HCT116 (cell line): Measurements from ENCODE around the gene DLD. TPM values are rescaled to one million over a fixed set of nuclear protein-coding genes. Genes with fewer than 3 reads are reported as not detected.
"Not testable (repeated sequence)": the region's sequence is repeated elsewhere in the genome, so short reads cannot be mapped to it uniquely, and the experiment has no call there.

Experiments
- ATAC-seq: fragments of 200-7000 bp; cut with Tn5 transposase; 2 replicates; pipeline ENCODE4 v1.9.1; 2020; ENCODE audit warnings: mild to moderate bottlenecking, moderate library complexity
- BruUV-seq: library from RNA; stranded (reverse); fragments of 400-500 nt; replicated peaks from 2 replicates; lab custom pipeline; 2021; lab: Mats Ljungman, UMichigan
- CTCF ChIA-PET: fragments of 300-600 bp; sonication (Branson Sonifier 250); formaldehyde crosslinking; loops from one replicate; lab custom pipeline; 2021; ENCODE audit warnings: antibody characterized with exemption; lab: Charles Lee
- POLR2A ChIA-PET: fragments of 300-600, 350-600 bp; sonication (Branson Sonifier 250); formaldehyde crosslinking; loops from one replicate; lab custom pipeline; 2021; ENCODE audit warnings: antibody characterized with exemption; lab: Charles Lee
- RAD21 ChIA-PET, 2 experiments: fragments of 300-600 bp; sonication (Branson Sonifier 250); formaldehyde crosslinking; loops; one replicate each; lab custom pipeline; 2023; ENCODE audit warnings: low total read pairs in 2 of 2; ENCODE audit not compliant: uncharacterized antibody in 2 of 2, unreplicated experiment in 2 of 2, low non-redundant PET in 1 of 2; lab: Charles Lee
- DNase-seq: peaks from one replicate; pipeline ENCODE4 v3.0.0-alpha.2; 2010; ENCODE audit warnings: low read depth, low spot score
- H2AFZ ChIP-seq: fragments of 200-600 bp; shearing (Covaris generic), sonication (generic); 2 replicates; pipeline ENCODE4 v1.6.1; 2017; ENCODE audit warnings: low read depth, mixed run types, mixed read lengths, antibody characterized with exemption, low read length; ENCODE audit not compliant: poor library complexity, severe bottlenecking
- H3K27ac ChIP-seq: 2 replicates; pipeline ENCODE4 v1.5.1; 2012; ENCODE audit warnings: low read depth, low read length
- H3K27me3 ChIP-seq: fragments of 200-600 bp; sonication (generic); 2 replicates; pipeline ENCODE4 v1.6.1; 2016; ENCODE audit warnings: mixed run types, low read length, mixed read lengths; ENCODE audit not compliant: insufficient read depth
- H3K36me3 ChIP-seq, 2 experiments: fragments of 200-500 bp in 1 of 2; fragments of 200-600 bp in 1 of 2; sonication (Bioruptor generic) in 1 of 2; sonication (generic) in 1 of 2; 2 replicates each; pipeline versions ENCODE4 v1.5.1 to v1.6.1; 2014 to 2016; ENCODE audit warnings: low read length in 2 of 2, inconsistent platforms in 1 of 2, mixed read lengths in 1 of 2, mixed run types in 1 of 2; ENCODE audit not compliant: insufficient read depth in 2 of 2, control insufficient read depth in 1 of 2
- H3K4me1 ChIP-seq, 2 experiments: fragments of 200-600 bp in 1 of 2; sonication (generic) in 1 of 2; 2 replicates each; pipeline versions ENCODE4 v1.5.1 to v1.6.1; 2012 to 2017; ENCODE audit warnings: low read length in 2 of 2, inconsistent platforms in 1 of 2, mild to moderate bottlenecking in 1 of 2, mixed read lengths in 1 of 2, mixed run types in 1 of 2, moderate library complexity in 1 of 2; ENCODE audit not compliant: insufficient read depth in 2 of 2, control insufficient read depth in 1 of 2
- H3K4me2 ChIP-seq: fragments of 200-600 bp; sonication (generic); 2 replicates; pipeline ENCODE4 v1.6.1; 2017; ENCODE audit warnings: mixed run types, low read length, mixed read lengths
- H3K4me3 ChIP-seq, 2 experiments: fragments of 200-600 bp in 1 of 2; sonication (generic) in 1 of 2; replicated peaks in 1 of 2; 2 replicates each; pipeline ENCODE4 v1.5.1; 2011 to 2016; ENCODE audit warnings: low read length in 2 of 2, control low read depth in 1 of 2, low read depth in 1 of 2, mild to moderate bottlenecking in 1 of 2, mixed read lengths in 1 of 2, mixed run types in 1 of 2
- H3K79me2 ChIP-seq: fragments of 200-600 bp; sonication (generic); 2 replicates; pipeline ENCODE4 v1.6.1; 2017; ENCODE audit warnings: mild to moderate bottlenecking, mixed run types, low read length, moderate library complexity, mixed read lengths; ENCODE audit not compliant: insufficient read depth
- H3K9ac ChIP-seq: fragments of 200-600 bp; sonication (generic); 2 replicates; pipeline ENCODE4 v1.6.1; 2016; ENCODE audit warnings: low read length, mixed read lengths
- H3K9me2 ChIP-seq: fragments of 200-600 bp; sonication (generic), shearing (Covaris generic); 2 replicates; pipeline ENCODE4 v1.6.1; 2017; ENCODE audit warnings: mixed run types, mild to moderate bottlenecking, moderate library complexity; ENCODE audit not compliant: insufficient read depth
- H3K9me3 ChIP-seq, 2 experiments: fragments of 200-500 bp in 1 of 2; fragments of 200-600 bp in 1 of 2; sonication (Bioruptor generic) in 1 of 2; sonication (generic) in 1 of 2; 2 replicates each; pipeline ENCODE4 v1.6.1; 2014 to 2017; ENCODE audit warnings: low read length in 2 of 2, mixed read lengths in 2 of 2, inconsistent platforms in 1 of 2, low read depth in 1 of 2, mild to moderate bottlenecking in 1 of 2, mixed run types in 1 of 2, moderate library complexity in 1 of 2; ENCODE audit not compliant: control insufficient read depth in 1 of 2, insufficient read depth in 1 of 2
- H4K20me1 ChIP-seq: fragments of 200-600 bp; sonication (generic), shearing (Covaris generic); 2 replicates; pipeline ENCODE4 v1.6.1; 2017; ENCODE audit warnings: mixed run types, mild to moderate bottlenecking, moderate library complexity; ENCODE audit not compliant: insufficient read depth
- ATF3 ChIP-seq: IDR thresholded peaks from 2 replicates; pipeline ENCODE4 v1.6.1; 2012
- CBX3 ChIP-seq: IDR thresholded peaks from 2 replicates; pipeline ENCODE4 v1.6.1; 2012; ENCODE audit warnings: low read depth
- CEBPB ChIP-seq: IDR thresholded peaks from 2 replicates; pipeline ENCODE4 v1.6.1; 2012; ENCODE audit warnings: low read depth
- EGR1 ChIP-seq: IDR thresholded peaks from 2 replicates; pipeline ENCODE4 v1.6.1; 2012; ENCODE audit warnings: low read depth
- ELF1 ChIP-seq: IDR thresholded peaks from 2 replicates; pipeline ENCODE4 v1.6.1; 2012; ENCODE audit warnings: low read depth, borderline replicate concordance
- EZH2 ChIP-seq: fragments of 200-600 bp; sonication (generic); IDR thresholded peaks from 2 replicates; pipeline ENCODE4 v1.6.1; 2017; ENCODE audit warnings: antibody characterized with exemption, mixed run types
- FOSL1 ChIP-seq: IDR thresholded peaks from 2 replicates; pipeline ENCODE4 v1.6.1; 2012; ENCODE audit warnings: low read depth
- JUND ChIP-seq: IDR thresholded peaks from 2 replicates; pipeline ENCODE4 v1.6.1; 2012
- MAX ChIP-seq: IDR thresholded peaks from 2 replicates; pipeline ENCODE4 v1.6.1; 2012
- POLR2A ChIP-seq: IDR thresholded peaks from 2 replicates; pipeline ENCODE4 v1.7.0; 2011; ENCODE audit warnings: borderline replicate concordance; ENCODE audit not compliant: insufficient read depth, insufficient read length; ENCODE audit errors: extremely low read depth
- POLR2AphosphoS5 ChIP-seq: IDR thresholded peaks from 2 replicates; pipeline ENCODE4 v1.6.1; 2011; ENCODE audit warnings: mild to moderate bottlenecking, low read depth, low read length, moderate library complexity
- SIN3A ChIP-seq: IDR thresholded peaks from 2 replicates; pipeline ENCODE4 v1.6.1; 2012; ENCODE audit warnings: low read depth
- SP1 ChIP-seq: IDR thresholded peaks from 2 replicates; pipeline ENCODE4 v1.6.1; 2012; ENCODE audit warnings: low read depth
- SRF ChIP-seq: IDR thresholded peaks from 2 replicates; pipeline ENCODE4 v1.6.1; 2012; ENCODE audit warnings: low read depth
- ZFX ChIP-seq: fragments of 450-650 bp; IDR thresholded peaks from 2 replicates; pipeline ENCODE4 v1.6.1; 2017
- intact Hi-C: fragments of 100-400 bp; cut with micrococcal nuclease; formaldehyde crosslinking; loops from 2 replicates; pipeline ENCODE4 v1.10.0; 2022
- total RNA-seq: library from RNA; stranded (reverse); gene quantifications from one replicate; pipeline ENCODE4 v1.2.1, GENCODE V29; 2021; ENCODE audit not compliant: unreplicated experiment
- TF ChIP-seq, protein P1 (sequence below): IDR thresholded peaks from 2 replicates; pipeline ENCODE4 v1.6.1; 2012; ENCODE audit warnings: low read depth
- TF ChIP-seq, protein P2 (sequence below): IDR thresholded peaks from 2 replicates; pipeline ENCODE4 v1.6.1; 2011; ENCODE audit warnings: mild to moderate bottlenecking, low read length, moderate library complexity; ENCODE audit not compliant: insufficient replicate concordance; ENCODE audit errors: extremely low read depth

Gene DLD
- total RNA-seq, 1 experiment from 2014 or later: 104 TPM

GRCh38 chr7:107887827-107888226 lies 3.2 kb upstream of the DLD start:
- CTCF ChIA-PET: interaction anchor here (1.2 to 1.4 kb wide), 2 partner anchors 9 to 13 kb away, joined by 3 to 7 read pairs; no protein-coding TSS in a partner anchor
- intact Hi-C loops: not testable (repeated sequence)

GRCh38 chr7:107889992-107890391 lies 991 bp upstream of the DLD start:
- no peak overlapping the region for H3K27ac ChIP-seq
- peaks cover 0 to 7% of the 10 kb centered on the region in 2 experiments; a peak in 2 of 4 replicates for H3K36me3 ChIP-seq
- POLR2A ChIA-PET: interaction anchor here (2.6 kb wide), 1 partner anchor 10 kb away, joined by 9 read pairs; no protein-coding TSS in a partner anchor
- intact Hi-C loops: no loop called here
- H3K9ac ChIP-seq: peak overlapping the region; percentile 76; the same call in 1 of the 2 replicates
- peaks cover 4 to 15% of the 10 kb centered on the region in 2 experiments; a peak in 3 of 4 replicates for H3K4me1 ChIP-seq
- no TSS peak for BruUV-seq
- H3K9me3 ChIP-seq: no peaks in the 10 kb centered on the region
- ATAC-seq: no peak
- DNase-seq: no peak
- H3K79me2 ChIP-seq: peaks cover 38% of the 10 kb centered on the region
- H3K9me2 ChIP-seq: no peaks in the 10 kb centered on the region
- H3K27me3 ChIP-seq: no peaks in the 10 kb centered on the region
- no peaks in the 10 kb centered on the region for H4K20me1 ChIP-seq
- peak overlapping the region; percentile 89 for H3K4me2 ChIP-seq
- RAD21 ChIA-PET: no interaction called here
- CTCF ChIA-PET: interaction anchor here (1.1 to 1.4 kb wide), 3 partner anchors 9 to 15 kb away, joined by 3 to 4 read pairs (median 3); no protein-coding TSS in a partner anchor
- H2AFZ ChIP-seq: no peak overlapping the region
- H3K4me3 ChIP-seq: peak overlapping the region in 1 of 2 experiments; percentile 77; a peak in 1 of 4 replicates
- TF ChIP-seq POLR2A: no peak
- no peak for TF ChIP-seq MAX
- TF ChIP-seq SIN3A: no peak
- TF ChIP-seq FOSL1: no peak
- TF ChIP-seq SRF: no peak
- TF ChIP-seq SP1: no peak
- no peak for TF ChIP-seq EZH2
- no peak for TF ChIP-seq ELF1
- TF ChIP-seq POLR2AphosphoS5: no peak
- no peak for TF ChIP-seq EGR1
- TF ChIP-seq, protein P1, sequence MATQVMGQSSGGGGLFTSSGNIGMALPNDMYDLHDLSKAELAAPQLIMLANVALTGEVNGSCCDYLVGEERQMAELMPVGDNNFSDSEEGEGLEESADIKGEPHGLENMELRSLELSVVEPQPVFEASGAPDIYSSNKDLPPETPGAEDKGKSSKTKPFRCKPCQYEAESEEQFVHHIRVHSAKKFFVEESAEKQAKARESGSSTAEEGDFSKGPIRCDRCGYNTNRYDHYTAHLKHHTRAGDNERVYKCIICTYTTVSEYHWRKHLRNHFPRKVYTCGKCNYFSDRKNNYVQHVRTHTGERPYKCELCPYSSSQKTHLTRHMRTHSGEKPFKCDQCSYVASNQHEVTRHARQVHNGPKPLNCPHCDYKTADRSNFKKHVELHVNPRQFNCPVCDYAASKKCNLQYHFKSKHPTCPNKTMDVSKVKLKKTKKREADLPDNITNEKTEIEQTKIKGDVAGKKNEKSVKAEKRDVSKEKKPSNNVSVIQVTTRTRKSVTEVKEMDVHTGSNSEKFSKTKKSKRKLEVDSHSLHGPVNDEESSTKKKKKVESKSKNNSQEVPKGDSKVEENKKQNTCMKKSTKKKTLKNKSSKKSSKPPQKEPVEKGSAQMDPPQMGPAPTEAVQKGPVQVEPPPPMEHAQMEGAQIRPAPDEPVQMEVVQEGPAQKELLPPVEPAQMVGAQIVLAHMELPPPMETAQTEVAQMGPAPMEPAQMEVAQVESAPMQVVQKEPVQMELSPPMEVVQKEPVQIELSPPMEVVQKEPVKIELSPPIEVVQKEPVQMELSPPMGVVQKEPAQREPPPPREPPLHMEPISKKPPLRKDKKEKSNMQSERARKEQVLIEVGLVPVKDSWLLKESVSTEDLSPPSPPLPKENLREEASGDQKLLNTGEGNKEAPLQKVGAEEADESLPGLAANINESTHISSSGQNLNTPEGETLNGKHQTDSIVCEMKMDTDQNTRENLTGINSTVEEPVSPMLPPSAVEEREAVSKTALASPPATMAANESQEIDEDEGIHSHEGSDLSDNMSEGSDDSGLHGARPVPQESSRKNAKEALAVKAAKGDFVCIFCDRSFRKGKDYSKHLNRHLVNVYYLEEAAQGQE: no peak
- TF ChIP-seq ZFX: no peak
- no peak for TF ChIP-seq CEBPB
- TF ChIP-seq JUND: no peak
- TF ChIP-seq, protein P2, sequence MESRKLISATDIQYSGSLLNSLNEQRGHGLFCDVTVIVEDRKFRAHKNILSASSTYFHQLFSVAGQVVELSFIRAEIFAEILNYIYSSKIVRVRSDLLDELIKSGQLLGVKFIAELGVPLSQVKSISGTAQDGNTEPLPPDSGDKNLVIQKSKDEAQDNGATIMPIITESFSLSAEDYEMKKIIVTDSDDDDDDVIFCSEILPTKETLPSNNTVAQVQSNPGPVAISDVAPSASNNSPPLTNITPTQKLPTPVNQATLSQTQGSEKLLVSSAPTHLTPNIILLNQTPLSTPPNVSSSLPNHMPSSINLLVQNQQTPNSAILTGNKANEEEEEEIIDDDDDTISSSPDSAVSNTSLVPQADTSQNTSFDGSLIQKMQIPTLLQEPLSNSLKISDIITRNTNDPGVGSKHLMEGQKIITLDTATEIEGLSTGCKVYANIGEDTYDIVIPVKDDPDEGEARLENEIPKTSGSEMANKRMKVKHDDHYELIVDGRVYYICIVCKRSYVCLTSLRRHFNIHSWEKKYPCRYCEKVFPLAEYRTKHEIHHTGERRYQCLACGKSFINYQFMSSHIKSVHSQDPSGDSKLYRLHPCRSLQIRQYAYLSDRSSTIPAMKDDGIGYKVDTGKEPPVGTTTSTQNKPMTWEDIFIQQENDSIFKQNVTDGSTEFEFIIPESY: no peak
- TF ChIP-seq ATF3: no peak
- TF ChIP-seq CBX3: no peak

More at GRCh38 chr7:107887827-107888226, 3.2 kb upstream of the DLD start:
- Histone ChIP-seq H3K79me2 (peaks cover 17% of the 10 kb centered on the region), H3K4me1 (peaks cover 4 to 15% of the 10 kb centered on the region in 2 experiments; a peak in 3 of 4 replicates)
- H3K9ac ChIP-seq, H4K20me1 ChIP-seq, H3K4me2 ChIP-seq, H3K27ac ChIP-seq, POLR2A ChIA-PET, ATAC-seq, H3K4me3 ChIP-seq, RAD21 ChIA-PET, BruUV-seq, DNase-seq, H2AFZ ChIP-seq, H3K9me3 ChIP-seq, H3K9me2 ChIP-seq, H3K36me3 ChIP-seq, H3K27me3 ChIP-seq: not testable (repeated sequence)
